H1 (cell line): Measurements from ENCODE around the gene GPSM1.
A peak's percentile ranks its signal among the peaks of the same experiment; 100 is the strongest.

ENCODE experiments used
- ATF2 ChIP-seq: IDR thresholded peaks from 2 replicates; pipeline ENCODE4 v1.6.1; 2012; ENCODE audit warnings: low read length, inconsistent platforms
- CEBPB ChIP-seq: IDR thresholded peaks from 2 replicates; pipeline ENCODE4 v1.6.1; 2012; ENCODE audit warnings: low read depth, low read length
- CTCF ChIP-seq, 3 experiments: IDR thresholded peaks; 1 replicate in 2 of 3; 2 replicates in 1 of 3; pipeline versions ENCODE4 v1.5.1 to v1.6.1; 2011; ENCODE audit warnings: low read length in 3 of 3, mild to moderate bottlenecking in 3 of 3, inconsistent platforms in 2 of 3, low read depth in 1 of 3, moderate library complexity in 1 of 3; ENCODE audit not compliant: insufficient read depth in 1 of 3; ENCODE audit errors: control extremely low read depth in 1 of 3
- EP300 ChIP-seq, 2 experiments: IDR thresholded peaks; 1 replicate in 1 of 2; 2 replicates in 1 of 2; pipeline ENCODE4 v1.6.1; 2011 to 2012; ENCODE audit warnings: low read depth in 2 of 2, low read length in 2 of 2, mild to moderate bottlenecking in 2 of 2, borderline replicate concordance in 1 of 2, inconsistent platforms in 1 of 2, moderate library complexity in 1 of 2
- GABPA ChIP-seq: IDR thresholded peaks from 2 replicates; pipeline ENCODE4 v1.6.1; 2011; ENCODE audit warnings: mild to moderate bottlenecking, low read length, moderate library complexity, borderline replicate concordance; ENCODE audit not compliant: insufficient read depth
- POLR2AphosphoS5 ChIP-seq: IDR thresholded peaks from 2 replicates; pipeline ENCODE4 v1.6.1; 2011; ENCODE audit warnings: low read depth, low read length
- RFX5 ChIP-seq: IDR thresholded peaks from 2 replicates; pipeline ENCODE4 v1.6.1; 2011; ENCODE audit warnings: low read depth, low read length, improper control_type of control experiment, borderline replicate concordance
- SIN3A ChIP-seq, 2 experiments: IDR thresholded peaks in 1 of 2; conservative IDR thresholded peaks in 1 of 2; 2 replicates each; pipeline ENCODE4 v1.6.1; 2011 to 2012; ENCODE audit warnings: low read length in 2 of 2, improper control_type of control experiment in 1 of 2, low read depth in 1 of 2, mild to moderate bottlenecking in 1 of 2
- SP1 ChIP-seq: IDR thresholded peaks from 2 replicates; pipeline ENCODE4 v1.6.1; 2011; ENCODE audit warnings: low read depth, low read length
- SRF ChIP-seq: IDR thresholded peaks from 2 replicates; pipeline ENCODE4 v1.6.1; 2011; ENCODE audit warnings: mild to moderate bottlenecking, low read depth, low read length, moderate library complexity

GRCh38 chr9:136313111-136314055 lies 14.0 kb upstream of the GPSM1 start:
- no peak for TF ChIP-seq SIN3A (conservative IDR thresholded peaks at IDR 0.05 in 1 of 2, IDR thresholded peaks at IDR 0.05 in 1 of 2; ENCODE audit: low read depth in 1 of 2, low read length in 2 of 2)
- TF ChIP-seq CTCF (IDR thresholded peaks at IDR 0.05; ENCODE audit: control extremely low read depth in 1 of 3, insufficient read depth in 1 of 3, low read depth in 1 of 3, low read length in 3 of 3) = peak in 1 of 3 experiments; percentile 20; a peak in 1 of 4 replicates
- no peak for TF ChIP-seq CEBPB
- no peak for TF ChIP-seq SP1
- TF ChIP-seq GABPA = no peak
- TF ChIP-seq ATF2 = no peak
- TF ChIP-seq EP300 (IDR thresholded peaks at IDR 0.05; ENCODE audit: borderline replicate concordance in 1 of 2, low read depth in 2 of 2, low read length in 2 of 2) = no peak
- no peak for TF ChIP-seq POLR2AphosphoS5
- TF ChIP-seq RFX5 = no peak
- TF ChIP-seq SRF = no peak
